Esophagus muscularis mucosa (tissue), 4 donors: ENCODE measurements around the gene MTMR11. TPM values are rescaled to one million over a fixed set of nuclear protein-coding genes. Genes with fewer than 3 reads are reported as not detected.
"Not testable (repeated sequence)": the region's sequence is repeated elsewhere in the genome, so short reads cannot be mapped to it uniquely, and the experiment has no call there.

Experiments used
- DNase-seq: peaks from one replicate; pipeline ENCODE4 v3.0.0-alpha.2; 2017; ENCODE audit errors: extremely low spot score
- H3K27ac ChIP-seq, 4 donors: fragments of 200-600 bp; sonication (generic); replicated peaks in 1 of 4; 1 replicate in 3 of 4; 2 replicates in 1 of 4; pipeline ENCODE4 v1.5.1; 2016 to 2019; ENCODE audit warnings: mild to moderate bottlenecking in 1 of 4
- H3K27me3 ChIP-seq, 4 donors: fragments of 200-600 bp; sonication (generic); one replicate each; pipeline versions ENCODE4 v1.5.1 to v1.6.0; 2016 to 2019
- H3K36me3 ChIP-seq, 4 donors: fragments of 200-600 bp; sonication (generic); one replicate each; pipeline ENCODE4 v1.5.1; 2016 to 2019
- H3K4me1 ChIP-seq, 4 donors: fragments of 200-600 bp; sonication (generic); one replicate each; pipeline ENCODE4 v1.5.1; 2016 to 2019
- H3K4me3 ChIP-seq, 4 donors: fragments of 200-600 bp; sonication (generic); 1 replicate in 2 of 4; 2 replicates in 2 of 4; pipeline ENCODE4 v1.5.1; 2016 to 2019; ENCODE audit warnings: mild to moderate bottlenecking in 4 of 4, moderate library complexity in 1 of 4
- H3K9me3 ChIP-seq, 4 donors: fragments of 200-600 bp; sonication (generic); 1 replicate in 3 of 4; 2 replicates in 1 of 4; pipeline ENCODE4 v1.5.1; 2016 to 2019
- CTCF ChIP-seq, 3 experiments: fragments of 200-600 bp in 2 of 3; fragments of 450-650 bp in 1 of 3; sonication (generic) in 2 of 3; IDR thresholded peaks; one replicate each; pipeline ENCODE4 v1.5.1; 2017 to 2019; ENCODE audit warnings: antibody characterized with exemption in 3 of 3, mild to moderate bottlenecking in 2 of 3, moderate library complexity in 1 of 3
- EP300 ChIP-seq: sonication (generic); formaldehyde crosslinking; IDR thresholded peaks from one replicate; pipeline ENCODE4 v1.6.1; 2017; ENCODE audit warnings: antibody characterized with exemption
- POLR2A ChIP-seq: fragments of 450-650 bp; IDR thresholded peaks from one replicate; pipeline ENCODE4 v1.6.1; 2017; ENCODE audit warnings: antibody characterized with exemption, moderate library complexity, mild to moderate bottlenecking, low read depth
- POLR2AphosphoS5 ChIP-seq, 2 donors: sonication (generic); formaldehyde crosslinking; IDR thresholded peaks; one replicate each; pipeline ENCODE4 v1.6.1; 2017; ENCODE audit warnings: antibody characterized with exemption in 2 of 2
- WGBS: methylation state at CpG from one replicate; pipeline ENCODE4 v1.1.5; 2018; 5-methylcytosine and 5-hydroxymethylcytosine counted together
- intact Hi-C: fragments of 100-400 bp; cut with DNase I; formaldehyde crosslinking; loops from one replicate; pipeline ENCODE4 v1.15.1; 2023
- total RNA-seq, 4 donors: library from RNA; depleted of rRNA; stranded (reverse); fragments of >200 nt; gene quantifications; one replicate each; pipeline versions ENCODE4 v1.1.0 to v1.2.1, GENCODE V29; 2016

The MTMR11 gene
- total RNA-seq, 4 donors from 2014 or later: 7.3 to 15.0 (median 10.5) TPM

GRCh38 chr1:149963358-149963757 is 26.7 kb upstream of the MTMR11 start:
- TF ChIP-seq POLR2AphosphoS5 (IDR thresholded peaks at IDR 0.05) (no peak), POLR2A (no peak), CTCF (IDR thresholded peaks at IDR 0.05) (no peak), EP300 (no peak)
- Histone ChIP-seq H3K9me3 (no peaks in the 10 kb centered on the region), H3K4me3 (no peak overlapping the region), H3K27me3 (no peaks in the 10 kb centered on the region), H3K27ac (peak overlapping the region; percentile 2 to 72 (median 35)), H3K4me1 (peaks cover 7 to 30% (median 20%) of the 10 kb centered on the region in 4 donors), H3K36me3 (peaks cover 33 to 83% (median 69%) of the 10 kb centered on the region in 4 donors)
- WGBS: 64% methylated on average over 3 of the region's 3 CpGs
- DNase-seq: no peak
- intact Hi-C loops: loop anchor here (2.0 to 5.0 kb wide), 3 partner anchors 87 to 224 kb away; no protein-coding TSS in a partner anchor

- peak overlapping the region; percentile 25 to 72 (median 47) for H3K27ac ChIP-seq
- H3K27me3 ChIP-seq: no peaks in the 10 kb centered on the region
- DNase-seq: no peak
- TF ChIP-seq POLR2AphosphoS5 (IDR thresholded peaks at IDR 0.05) (no peak), CTCF (IDR thresholded peaks at IDR 0.05) (no peak), EP300 (no peak)
- peaks cover 7 to 30% (median 20%) of the 10 kb centered on the region in 4 donors for H3K4me1 ChIP-seq
- H3K9me3 ChIP-seq: no peaks in the 10 kb centered on the region
- intact Hi-C loops: loop anchor here (2.0 to 5.0 kb wide), 3 partner anchors 88 to 225 kb away; no protein-coding TSS in a partner anchor
- peaks cover 38 to 87% (median 73%) of the 10 kb centered on the region in 4 donors for H3K36me3 ChIP-seq
- 75% methylated on average over 2 of the region's 2 CpGs for WGBS
- no peak overlapping the region for H3K4me3 ChIP-seq
These were observed 26.1 kb upstream of the MTMR11 start for GRCh38 chr1:149962736-149963135.

GRCh38 chr1:149962039-149962647 is 25.5 kb upstream of the MTMR11 start:
- no peak overlapping the region for H3K4me3 ChIP-seq
- H3K27ac ChIP-seq: peak overlapping the region; percentile 25 to 72 (median 47)
- H3K36me3 ChIP-seq: peaks cover 40 to 87% (median 74%) of the 10 kb centered on the region in 4 donors
- DNase-seq: no peak
- intact Hi-C loops: loop anchor here (2.0 to 5.0 kb wide), 3 partner anchors 89 to 225 kb away; no protein-coding TSS in a partner anchor
- peaks cover 7 to 27% (median 19%) of the 10 kb centered on the region in 4 donors for H3K4me1 ChIP-seq
- no peaks in the 10 kb centered on the region for H3K27me3 ChIP-seq
- 16% methylated on average over 3 of the region's 3 CpGs for WGBS
- H3K9me3 ChIP-seq: no peaks in the 10 kb centered on the region
- peak; percentile 6 to 7 for TF ChIP-seq POLR2AphosphoS5 (IDR thresholded peaks at IDR 0.05)
- TF ChIP-seq POLR2A: no peak
- peak; percentile 80 to 88 (median 84) for TF ChIP-seq CTCF (IDR thresholded peaks at IDR 0.05)
- TF ChIP-seq EP300: no peak

GRCh38 chr1:149957548-149957947 is 20.9 kb upstream of the MTMR11 start:
- 98% methylated on average over 9 of the region's 14 CpGs for WGBS
- H3K4me3 ChIP-seq, H3K9me3 ChIP-seq, H3K27me3 ChIP-seq, H3K27ac ChIP-seq, intact Hi-C loops, DNase-seq: not testable (repeated sequence)
- Histone ChIP-seq H3K4me1 (peaks cover 0 to 11% (median 8%) of the 10 kb centered on the region in 4 donors), H3K36me3 (peaks cover 19 to 62% (median 41%) of the 10 kb centered on the region in 4 donors)

GRCh38 chr1:149949911-149950310 is 13.2 kb upstream of the MTMR11 start:
- no peak for DNase-seq
- intact Hi-C loops: no loop called here
- Histone ChIP-seq H3K4me1 (no peaks in the 10 kb centered on the region), H3K36me3 (peaks cover 43 to 68% (median 58%) of the 10 kb centered on the region in 4 donors), H3K4me3 (no peak overlapping the region), H3K27me3 (no peaks in the 10 kb centered on the region), H3K9me3 (no peaks in the 10 kb centered on the region), H3K27ac (no peak overlapping the region)
- WGBS: 81% methylated on average over 6 of the region's 6 CpGs
- no peak for TF ChIP-seq POLR2A
- no peak for TF ChIP-seq CTCF (IDR thresholded peaks at IDR 0.05)
- no peak for TF ChIP-seq EP300
- TF ChIP-seq POLR2AphosphoS5 (IDR thresholded peaks at IDR 0.05): no peak
